Fibroblast of mammary gland (primary cell): ENCODE data around the gene AKT2.

Source experiments
- DNase-seq: peaks from one replicate; pipeline ENCODE4 v3.0.0-alpha.2; 2010; ENCODE audit warnings: low read depth
- H3K4me3 ChIP-seq: 2 replicates; pipeline ENCODE4 v1.5.1; 2011; ENCODE audit warnings: low read depth, mild to moderate bottlenecking, low read length, moderate library complexity; ENCODE audit not compliant: control insufficient read depth
- CTCF ChIP-seq: conservative IDR thresholded peaks from 2 replicates; pipeline ENCODE4 v1.5.1; 2011; ENCODE audit warnings: low read depth, low read length, inconsistent platforms; ENCODE audit not compliant: control insufficient read depth, insufficient read depth

The AKT2 gene

GRCh38 chr19:40262422-40262821, 22.7 kb downstream of the AKT2 start:
- TF ChIP-seq CTCF = no peak
- no peak overlapping the region for H3K4me3 ChIP-seq
- DNase-seq = no peak

- H3K4me3 ChIP-seq = no peak overlapping the region
- no peak for TF ChIP-seq CTCF
- no peak for DNase-seq
Observed at GRCh38 chr19:40261631-40262030, 23.5 kb downstream of the AKT2 start.

GRCh38 chr19:40257096-40257517, 28.0 kb downstream of the AKT2 start:
- TF ChIP-seq CTCF = no peak
- DNase-seq = no peak
- H3K4me3 ChIP-seq = no peak overlapping the region

- no peak overlapping the region for H3K4me3 ChIP-seq
- no peak for TF ChIP-seq CTCF
- DNase-seq = no peak
Observed at GRCh38 chr19:40256512-40256911, 28.6 kb downstream of the AKT2 start.

- no peak for TF ChIP-seq CTCF
- no peak for DNase-seq
Observed at GRCh38 chr19:40255619-40256166, 29.5 kb downstream of the AKT2 start.

GRCh38 chr19:40254714-40255418, 30.3 kb downstream of the AKT2 start:
- no peak for DNase-seq

More at GRCh38 chr19:40255619-40256166, 29.5 kb downstream of the AKT2 start:
- H3K4me3 ChIP-seq = no peak overlapping the region

More at GRCh38 chr19:40254714-40255418, 30.3 kb downstream of the AKT2 start:
- no peak overlapping the region for H3K4me3 ChIP-seq
- TF ChIP-seq CTCF = no peak
